H1 (cell line): Measurements from ENCODE around the gene NFASC. TPM values are rescaled to one million over a fixed set of nuclear protein-coding genes. Genes with fewer than 3 reads are reported as not detected.

Experiments used
- CTCF ChIA-PET: fragments of 300-600 bp; sonication (Branson Sonifier 250); formaldehyde crosslinking; loops from one replicate; lab custom pipeline; 2021; ENCODE audit not compliant: partially characterized antibody; lab: Charles Lee
- POLR2A ChIA-PET: fragments of 300-600 bp; sonication (Branson Sonifier 250); formaldehyde crosslinking; loops from one replicate; lab custom pipeline; 2021; ENCODE audit warnings: inconsistent platforms; ENCODE audit not compliant: partially characterized antibody; lab: Charles Lee
- DNase-seq, 2 experiments: peaks; one replicate each; pipeline versions ENCODE4 v3.0.0 to v3.0.0-alpha.2; 2010 to 2022; ENCODE audit warnings: low spot score in 2 of 2, low read depth in 1 of 2, mixed read lengths in 1 of 2
- FAIRE-seq: peaks from 2 replicates; lab custom pipeline; 2011; peaks lifted over from hg19 to GRCh38; lab: Jason Lieb, UNC
- H2AFZ ChIP-seq: 2 replicates; pipeline ENCODE4 v1.8.1; 2012; ENCODE audit warnings: low read length, inconsistent platforms
- H2AK5ac ChIP-seq: 2 replicates; pipeline ENCODE4 v1.6.1; 2013; ENCODE audit warnings: low read depth, low read length
- H2BK120ac ChIP-seq: replicated peaks from 2 replicates; pipeline ENCODE3; 2013; ENCODE audit warnings: low read depth, low read length, inconsistent platforms
- H2BK12ac ChIP-seq: 2 replicates; pipeline ENCODE4 v1.6.1; 2013; ENCODE audit warnings: low read depth, low read length
- H2BK15ac ChIP-seq: 2 replicates; pipeline ENCODE4 v1.6.1; 2013; ENCODE audit warnings: low read length
- H2BK20ac ChIP-seq: 2 replicates; pipeline ENCODE4 v1.6.1; 2013; ENCODE audit warnings: low read length
- H2BK5ac ChIP-seq: 2 replicates; pipeline ENCODE4 v1.6.1; 2013; ENCODE audit warnings: low read depth, low read length
- H3K14ac ChIP-seq: 2 replicates; pipeline ENCODE4 v1.6.1; 2013; ENCODE audit warnings: inconsistent platforms; ENCODE audit not compliant: insufficient read length
- H3K18ac ChIP-seq: 2 replicates; pipeline ENCODE4 v1.6.1; 2013; ENCODE audit warnings: low read length; ENCODE audit errors: extremely low read depth
- H3K23ac ChIP-seq: 2 replicates; pipeline ENCODE4 v1.6.1; 2013; ENCODE audit warnings: inconsistent platforms; ENCODE audit not compliant: insufficient read length
- H3K23me2 ChIP-seq: 2 replicates; pipeline ENCODE4 v1.6.1; 2013; ENCODE audit warnings: low read depth, low read length
- H3K27ac ChIP-seq: 2 replicates; pipeline ENCODE4 v1.6.1; 2011; ENCODE audit warnings: low read depth, low read length, inconsistent platforms
- H3K27me3 ChIP-seq, 4 experiments: replicated peaks in 1 of 4; 1 replicate in 1 of 4; 2 replicates in 3 of 4; pipeline versions ENCODE4 v1.6.1 to v1.8.1; 2011 to 2013; ENCODE audit warnings: low read length in 3 of 4, mild to moderate bottlenecking in 3 of 4, inconsistent platforms in 2 of 4, mixed read lengths in 2 of 4, moderate library complexity in 1 of 4; ENCODE audit not compliant: control insufficient read depth in 3 of 4, insufficient read depth in 3 of 4; ENCODE audit errors: extremely low read depth in 1 of 4
- H3K36me3 ChIP-seq, 4 experiments: 2 replicates each; pipeline versions ENCODE4 v1.6.1 to v1.8.1; 2011 to 2013; ENCODE audit warnings: mild to moderate bottlenecking in 4 of 4, low read length in 3 of 4, moderate library complexity in 2 of 4, control low read depth in 1 of 4, inconsistent platforms in 1 of 4; ENCODE audit not compliant: insufficient read depth in 4 of 4, control insufficient read depth in 2 of 4
- H3K4ac ChIP-seq: replicated peaks from 2 replicates; pipeline ENCODE3; 2013; ENCODE audit warnings: low read length, low read depth, mixed read lengths, inconsistent platforms; ENCODE audit not compliant: insufficient read length
- H3K4me1 ChIP-seq, 4 experiments: replicated peaks in 1 of 4; 1 replicate in 1 of 4; 2 replicates in 3 of 4; pipeline versions ENCODE4 v1.6.1 to v1.8.1; 2011 to 2013; ENCODE audit warnings: low read length in 3 of 4, inconsistent platforms in 2 of 4, mixed read lengths in 1 of 4; ENCODE audit not compliant: insufficient read depth in 4 of 4, control insufficient read depth in 3 of 4
- H3K4me2 ChIP-seq, 2 experiments: 2 replicates each; pipeline versions ENCODE4 v1.6.1 to v1.8.1; 2011 to 2013; ENCODE audit warnings: low read depth in 2 of 2, low read length in 2 of 2, control low read depth in 1 of 2, inconsistent platforms in 1 of 2, mild to moderate bottlenecking in 1 of 2; ENCODE audit not compliant: insufficient read depth in 1 of 2
- H3K4me3 ChIP-seq, 4 experiments: fragments of 200-600, 300-600 bp in 1 of 4; sonication (generic), shearing (Covaris generic), sonication (Bioruptor Twin) in 1 of 4; 2 replicates each; pipeline versions ENCODE4 v1.5.1 to v1.8.1; 2011 to 2016; ENCODE audit warnings: low read length in 4 of 4, low read depth in 3 of 4, control low read depth in 2 of 4, inconsistent platforms in 2 of 4, mild to moderate bottlenecking in 2 of 4, mixed read lengths in 1 of 4, moderate library complexity in 1 of 4; ENCODE audit not compliant: insufficient read depth in 2 of 4; ENCODE audit errors: extremely low read depth in 1 of 4
- H3K56ac ChIP-seq: replicated peaks from 2 replicates; pipeline ENCODE3; 2013; ENCODE audit warnings: low read depth, mild to moderate bottlenecking, mixed read lengths, low read length, inconsistent platforms; ENCODE audit not compliant: insufficient read length
- H3K79me1 ChIP-seq: 2 replicates; pipeline ENCODE4 v1.6.1; 2013; ENCODE audit warnings: low read depth, low read length, control low read depth
- H3K79me2 ChIP-seq, 2 experiments: 2 replicates each; pipeline versions ENCODE4 v1.6.1 to v1.8.1; 2012 to 2013; ENCODE audit warnings: low read length in 2 of 2, mild to moderate bottlenecking in 2 of 2, inconsistent platforms in 1 of 2; ENCODE audit not compliant: insufficient read depth in 2 of 2, control insufficient read depth in 1 of 2
- H3K9ac ChIP-seq, 4 experiments: replicated peaks in 1 of 4; 1 replicate in 1 of 4; 2 replicates in 3 of 4; pipeline versions ENCODE4 v1.6.1 to v1.8.1; 2011 to 2013; ENCODE audit warnings: low read depth in 3 of 4, low read length in 3 of 4, control low read depth in 2 of 4, mild to moderate bottlenecking in 2 of 4, moderate library complexity in 2 of 4, inconsistent platforms in 1 of 4; ENCODE audit errors: extremely low read depth in 1 of 4
- H3K9me3 ChIP-seq, 2 experiments: 2 replicates each; pipeline versions ENCODE4 v1.6.1 to v1.8.1; 2012 to 2013; ENCODE audit warnings: mild to moderate bottlenecking in 2 of 2, moderate library complexity in 2 of 2, control low read depth in 1 of 2, inconsistent platforms in 1 of 2, low read depth in 1 of 2, low read length in 1 of 2, mixed read lengths in 1 of 2; ENCODE audit not compliant: insufficient read depth in 2 of 2
- H4K20me1 ChIP-seq, 2 experiments: replicated peaks in 1 of 2; 2 replicates each; pipeline versions ENCODE3 to v1.8.1; 2011 to 2013; ENCODE audit warnings: inconsistent platforms in 2 of 2, low read length in 2 of 2, mild to moderate bottlenecking in 1 of 2; ENCODE audit not compliant: insufficient read depth in 2 of 2, control insufficient read depth in 1 of 2
- H4K5ac ChIP-seq: 2 replicates; pipeline ENCODE4 v1.6.1; 2013; ENCODE audit warnings: low read length, low read depth, mixed read lengths, inconsistent platforms; ENCODE audit not compliant: insufficient read length
- H4K8ac ChIP-seq: 2 replicates; pipeline ENCODE4 v1.8.0; 2013; ENCODE audit warnings: mild to moderate bottlenecking, moderate library complexity, low read length, inconsistent platforms; ENCODE audit not compliant: insufficient read depth; ENCODE audit errors: extremely low read depth
- H4K91ac ChIP-seq: replicated peaks from 2 replicates; pipeline ENCODE3; 2013; ENCODE audit warnings: low read length, mixed read lengths, inconsistent platforms; ENCODE audit not compliant: insufficient read length
- ASH2L ChIP-seq: fragments of 200-600, 300-600 bp; sonication (generic); IDR thresholded peaks from one replicate; pipeline ENCODE4 v1.7.1; 2017; ENCODE audit warnings: low read length
- JUND ChIP-seq: IDR thresholded peaks from 2 replicates; pipeline ENCODE4 v1.6.1; 2011; ENCODE audit warnings: mild to moderate bottlenecking, improper control_type of control experiment, low read length
- WGBS, 2 experiments: shearing (Covaris generic) in 1 of 2; methylation state at CpG; one replicate each; pipeline versions ENCODE4 v1.1.6 to v1.1.7; 2013 to 2015; ENCODE audit warnings: low lambda C conversion rate in 2 of 2, mixed read lengths in 2 of 2, inconsistent platforms in 1 of 2, low coverage in 1 of 2, missing lambda C conversion rate in 1 of 2; ENCODE audit not compliant: insufficient replicate concordance in 2 of 2, insufficient coverage in 1 of 2, insufficient read length in 1 of 2; ENCODE audit errors: extremely low coverage in 1 of 2, missing lambda C conversion rate in 1 of 2; 5-methylcytosine and 5-hydroxymethylcytosine counted together
- polyA plus RNA-seq, 7 experiments: library from polyadenylated mRNA; depleted of rRNA in 3 of 7; stranded (reverse) in 5 of 7; unstranded in 2 of 7; fragments of >200 nt in 5 of 7; fragments of 200-250 nt in 2 of 7; gene quantifications; 1 replicate in 5 of 7; 2 replicates in 1 of 7; 4 replicates in 1 of 7; pipeline versions ENCODE4 v1.2.1 to v1.2.3, GENCODE V29; 2011 to 2013; ENCODE audit warnings: missing spikeins in 2 of 7, mixed read lengths in 2 of 7
- total RNA-seq: library from RNA; stranded (reverse); fragmentation: NEBNext Ultra II Directional; extraction: Animal tissue kit (Norgen Biotek cat#: 25700); gene quantifications from 2 replicates; pipeline ENCODE4 v1.2.1, GENCODE V29; 2021

Gene NFASC
- total and polyA plus RNA-seq, 2 of the 8 experiments (the other 6 are each of a cell fraction or from before 2014, with no cell fraction given): 5.0 to 15.2 TPM

DNA sequence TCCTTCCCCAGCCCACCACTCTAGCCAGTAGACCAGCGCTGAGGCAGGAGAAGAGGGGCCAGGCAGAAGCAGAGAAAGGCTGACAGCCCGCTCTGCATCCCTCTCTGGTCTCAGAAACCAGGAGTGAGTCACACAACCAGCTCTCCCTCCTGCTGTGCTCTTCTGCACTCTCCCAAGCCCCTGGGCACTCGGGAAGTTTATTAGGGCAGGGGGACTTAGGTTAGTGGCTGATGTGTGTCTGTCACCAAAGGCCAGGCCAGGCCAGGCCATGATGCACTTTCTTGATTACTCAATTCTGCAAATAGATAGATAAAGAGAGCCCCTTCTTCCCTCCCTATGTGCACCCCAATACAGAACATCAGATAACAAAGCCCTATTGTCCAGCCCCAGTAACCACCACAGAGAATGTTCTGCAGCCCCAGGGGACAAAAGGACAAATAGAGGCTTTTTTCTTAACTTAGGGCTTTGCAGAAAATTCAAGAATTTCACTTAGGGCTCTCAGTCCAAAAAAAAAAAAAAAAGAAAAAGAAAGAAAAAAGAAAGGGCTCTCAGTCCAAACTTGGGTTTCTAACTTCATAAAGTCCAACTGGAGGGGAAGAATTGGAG lies 119.5 kb downstream of the NFASC start:
- ChIA-PET CTCF (interaction anchor here (0.5 to 33.8 kb wide), 28 partner anchors 10 to 452 kb away, joined by 3 to 1336 read pairs (median 6); partner anchors contain the start of gene TMEM81), POLR2A (interaction anchor here (4.1 kb wide), 1 partner anchor 13 kb away, joined by 16 read pairs; no protein-coding TSS in a partner anchor)
- H3K27ac ChIP-seq: no peak overlapping the region
- no peak overlapping the region for H3K4me3 ChIP-seq
- peak overlapping the region; percentile 62; the same call in 1 of the 2 replicates for H2BK12ac ChIP-seq
- no peak overlapping the region for H3K4ac ChIP-seq
- no peak overlapping the region for H2BK120ac ChIP-seq
- 0 out of 2 replicates have a peak overlapping the region, but pooled peaks have one; percentile 11 for H2BK5ac ChIP-seq
- FAIRE-seq (no peak), DNase-seq (no peak)
- H2AFZ ChIP-seq: no peak overlapping the region
- H3K4me2 ChIP-seq: no peak overlapping the region
- no peak overlapping the region for H4K91ac ChIP-seq
- H3K56ac ChIP-seq: no peak overlapping the region
- H2BK20ac ChIP-seq: no peak overlapping the region
- H3K14ac ChIP-seq: no peak overlapping the region
- H3K9me3 ChIP-seq: no peaks in the 10 kb centered on the region
- no peaks in the 10 kb centered on the region for H3K36me3 ChIP-seq
- H3K4me1 ChIP-seq: peaks cover 10 to 27% (median 19%) of the 10 kb centered on the region in 4 experiments
- H3K23me2 ChIP-seq: no peaks in the 10 kb centered on the region
- no peaks in the 10 kb centered on the region for H3K79me2 ChIP-seq
- no peak overlapping the region for H3K18ac ChIP-seq
- no peak overlapping the region for H2BK15ac ChIP-seq
- no peak overlapping the region for H3K9ac ChIP-seq
- no peak overlapping the region; the same call in 1 of the 2 replicates for H2AK5ac ChIP-seq
- no peaks in the 10 kb centered on the region for H3K79me1 ChIP-seq
- WGBS, 2 experiments: 80% methylated on average over 3 of the region's 3 CpGs; no CpG with 5 or more reads in 1 of the 2 experiments
- H4K20me1 ChIP-seq: peaks cover 0 to 5% of the 10 kb centered on the region in 2 experiments
- no peak overlapping the region for H3K23ac ChIP-seq
- no peak overlapping the region for H4K8ac ChIP-seq
- H3K27me3 ChIP-seq: no peaks in the 10 kb centered on the region; a peak in 1 of 7 replicates
- H4K5ac ChIP-seq: no peak overlapping the region
- TF ChIP-seq JUND (peak; percentile 62; the same call in 1 of the 2 replicates), ASH2L (no peak)
